HG03066 (cell line): Measurements from ENCODE around the gene LYRM1.
"Not testable (repeated sequence)": the region's sequence is repeated elsewhere in the genome, so short reads cannot be mapped to it uniquely, and the experiment has no call there.

Source experiments
- ATAC-seq: cut with Tn5 transposase; IDR thresholded peaks from one replicate; pipeline ENCODE4 v1.9.1; 2021; ENCODE audit warnings: low read depth; ENCODE audit not compliant: unreplicated experiment

Gene LYRM1

GRCh38 chr16:20900299-20901067, at the start of gene LYRM1, which contains the start of gene DCUN1D3:
TSS of gene LYRM1 (plus strand) at chr16:20900771. CDS start at chr16:20915556, 14,785 bp downstream.
TSS of gene DCUN1D3 (minus strand) at chr16:20900358. CDS start at chr16:20862538, 37,820 bp downstream.
- peak; percentile 79 for ATAC-seq

- no peak for ATAC-seq
Measured at GRCh38 chr16:20850981-20851380, 49.6 kb upstream of the LYRM1 start.

GRCh38 chr16:20851601-20852000, 49.0 kb upstream of the LYRM1 start:
- no peak for ATAC-seq

GRCh38 chr16:20853143-20853542, 47.4 kb upstream of the LYRM1 start:
- no peak for ATAC-seq

- ATAC-seq = no peak
Measured at GRCh38 chr16:20853981-20854620, 46.5 kb upstream of the LYRM1 start.

- no peak for ATAC-seq
Measured at GRCh38 chr16:20854963-20855362, 45.6 kb upstream of the LYRM1 start.

GRCh38 chr16:20857281-20857680, 43.3 kb upstream of the LYRM1 start:
- no peak for ATAC-seq

- no peak for ATAC-seq
Measured at GRCh38 chr16:20859229-20859628, 41.3 kb upstream of the LYRM1 start.

GRCh38 chr16:20859699-20860098, 40.9 kb upstream of the LYRM1 start:
- no peak for ATAC-seq

GRCh38 chr16:20860361-20860760, 40.2 kb upstream of the LYRM1 start:
- ATAC-seq = no peak

- ATAC-seq = not testable (repeated sequence)
Measured at GRCh38 chr16:20860995-20861394, 39.6 kb upstream of the LYRM1 start.

GRCh38 chr16:20862162-20862960, 38.2 kb upstream of the LYRM1 start:
- no peak for ATAC-seq

- not testable (repeated sequence) for ATAC-seq
Measured at GRCh38 chr16:20864376-20864775, 36.2 kb upstream of the LYRM1 start.

GRCh38 chr16:20865420-20866131, 35.0 kb upstream of the LYRM1 start:
- ATAC-seq = peak; percentile 66

GRCh38 chr16:20866145-20866772, 34.3 kb upstream of the LYRM1 start:
- no peak for ATAC-seq

- ATAC-seq = no peak
Measured at GRCh38 chr16:20866801-20867200, 33.8 kb upstream of the LYRM1 start.

- no peak for ATAC-seq
Measured at GRCh38 chr16:20867585-20867984, 33.0 kb upstream of the LYRM1 start.

GRCh38 chr16:20868890-20869289, 31.7 kb upstream of the LYRM1 start:
- ATAC-seq = no peak

GRCh38 chr16:20870122-20870820, 30.3 kb upstream of the LYRM1 start:
- no peak for ATAC-seq
